OCI-LY3 (cell line): Measurements from ENCODE around the gene NEUROD2.

ENCODE experiments used
- CTCF ChIP-seq: fragments of 200-600, 300-600 bp; sonication (generic); IDR thresholded peaks from 2 replicates; pipeline ENCODE4 v1.5.1; 2014; ENCODE audit warnings: antibody characterized with exemption, low read length, low read depth
- EZH2phosphoT487 ChIP-seq: fragments of 200-600 bp; shearing (Covaris generic); IDR thresholded peaks from 2 replicates; pipeline ENCODE4 v1.6.1; 2018; ENCODE audit warnings: antibody characterized with exemption, mixed run types, low read depth

- TF ChIP-seq CTCF (no peak), EZH2phosphoT487 (no peak)
These were observed 18.7 kb upstream of the NEUROD2 start, which contains the start of gene PPP1R1B for GRCh38 chr17:39626171-39627046.
